ENCODE measurements around the gene PLPPR2.
A peak's percentile ranks its signal among the peaks of the same experiment; 100 is the strongest.
"Not testable (repeated sequence)": the region's sequence is repeated elsewhere in the genome, so short reads cannot be mapped to it uniquely, and the experiment has no call there.

The PLPPR2 gene

GRCh38 chr19:11355160-11356073 lies at the start of gene PLPPR2:
Gene PLPPR2 (plus strand): TSS chr19:11355432. CDS start chr19:11357674, 2,242 bp downstream.
- peak; percentile 66 to 79 for DNase-seq (ENCODE audit: low read depth in 1 of 2, low spot score in 1 of 2)

GRCh38 chr19:11306337-11306736 lies 48.9 kb upstream of the PLPPR2 start:
- DNase-seq (ENCODE audit: low read depth in 1 of 2, low spot score in 1 of 2), result no peak

- not testable (repeated sequence) for DNase-seq (ENCODE audit: low read depth in 1 of 2, low spot score in 1 of 2)
These were observed 34.8 kb upstream of the PLPPR2 start for GRCh38 chr19:11320278-11320995.

- DNase-seq (ENCODE audit: low read depth in 1 of 2, low spot score in 1 of 2), result no peak
These were observed 33.8 kb upstream of the PLPPR2 start for GRCh38 chr19:11321191-11322126.

- DNase-seq (ENCODE audit: low read depth in 1 of 2, low spot score in 1 of 2), result no peak
These were observed 32.8 kb upstream of the PLPPR2 start for GRCh38 chr19:11322269-11323024.

GRCh38 chr19:11323601-11324078 lies 31.6 kb upstream of the PLPPR2 start:
- DNase-seq (ENCODE audit: low read depth in 1 of 2, low spot score in 1 of 2), result no peak

GRCh38 chr19:11324079-11324661 lies 31.1 kb upstream of the PLPPR2 start:
- DNase-seq (ENCODE audit: low read depth in 1 of 2, low spot score in 1 of 2), result no peak

- DNase-seq (ENCODE audit: low read depth in 1 of 2, low spot score in 1 of 2), result no peak
These were observed 30.4 kb upstream of the PLPPR2 start for GRCh38 chr19:11324748-11325389.

- no peak for DNase-seq (ENCODE audit: low read depth in 1 of 2, low spot score in 1 of 2)
These were observed 29.7 kb upstream of the PLPPR2 start for GRCh38 chr19:11325544-11325943.

GRCh38 chr19:11330127-11330526 lies 25.1 kb upstream of the PLPPR2 start:
- DNase-seq (ENCODE audit: low read depth in 1 of 2, low spot score in 1 of 2), result no peak

- no peak for DNase-seq (ENCODE audit: low read depth in 1 of 2, low spot score in 1 of 2)
These were observed 23.7 kb upstream of the PLPPR2 start for GRCh38 chr19:11331502-11331901.

GRCh38 chr19:11332822-11333221 lies 22.4 kb upstream of the PLPPR2 start:
- no peak for DNase-seq (ENCODE audit: low read depth in 1 of 2, low spot score in 1 of 2)

- not testable (repeated sequence) for DNase-seq (ENCODE audit: low read depth in 1 of 2, low spot score in 1 of 2)
These were observed 21.4 kb upstream of the PLPPR2 start for GRCh38 chr19:11333838-11334237.

- DNase-seq (ENCODE audit: low read depth in 1 of 2, low spot score in 1 of 2), result no peak
These were observed 19.6 kb upstream of the PLPPR2 start for GRCh38 chr19:11335449-11336146.

GRCh38 chr19:11337080-11337479 lies 18.2 kb upstream of the PLPPR2 start:
- no peak for DNase-seq (ENCODE audit: low read depth in 1 of 2, low spot score in 1 of 2)

GRCh38 chr19:11338121-11338520 lies 17.1 kb upstream of the PLPPR2 start:
- no peak for DNase-seq (ENCODE audit: low read depth in 1 of 2, low spot score in 1 of 2)

- no peak for DNase-seq (ENCODE audit: low read depth in 1 of 2, low spot score in 1 of 2)
These were observed 16.5 kb upstream of the PLPPR2 start for GRCh38 chr19:11338569-11339253.
